ENCODE results near the gene ERCC6L. TPM values are rescaled to one million over a fixed set of nuclear protein-coding genes. Genes with fewer than 3 reads are reported as not detected.

Gene ERCC6L
- total and polyA plus RNA-seq, 7 experiments from 2014 or later = 0.11 to 6.6 (median 0.22) TPM

GRCh38 chrX:72253686-72254085, 14.9 kb upstream of the ERCC6L start:
- Histone ChIP-seq H3K4me1 (ENCODE audit: control insufficient read depth in 2 of 2, insufficient read depth in 2 of 2, low read length in 2 of 2) (no peaks in the 10 kb centered on the region), H3K27ac (ENCODE audit: low read depth, low read length) (no peak overlapping the region), H3K4me3 (ENCODE audit: low read length) (no peak overlapping the region), H3K27me3 (ENCODE audit: control insufficient read depth in 2 of 2, insufficient read depth in 2 of 2, low read length in 2 of 2) (no peaks in the 10 kb centered on the region), H3K9me3 (ENCODE audit: control insufficient read depth in 2 of 3, low read length in 3 of 3) (no peaks in the 10 kb centered on the region), H3K36me3 (ENCODE audit: control insufficient read depth in 2 of 3, insufficient read depth in 3 of 3, low read length in 3 of 3) (no peaks in the 10 kb centered on the region)
- Mint-ChIP-seq H3K27ac (no peak overlapping the region), H3K9me3 (peaks cover 0 to 1% (median 0%) of the 10 kb centered on the region in 11 donors), H3K4me3 (no peak overlapping the region), H3K27me3 (peaks cover 16 to 32% (median 22%) of the 10 kb centered on the region in 5 donors), H3K4me1 (peaks cover 0 to 6% (median 0%) of the 10 kb centered on the region in 7 donors), H3K36me3 (peaks cover 0 to 27% (median 0%) of the 10 kb centered on the region in 5 donors)
- POLR2A ChIA-PET = no interaction called here
- DNase-seq = no peak
- CTCF ChIA-PET = no interaction called here
- no peak for ATAC-seq
- intact Hi-C loops (cut with micrococcal nuclease) = no loop called here

GRCh38 chrX:72247206-72247942, 8.5 kb upstream of the ERCC6L start:
- ATAC-seq (no peak), DNase-seq (no peak)
- Mint-ChIP-seq H3K9me3 (peaks cover 0 to 1% (median 0%) of the 10 kb centered on the region in 11 donors), H3K27ac (no peak overlapping the region), H3K4me1 (peaks cover 0 to 2% (median 0%) of the 10 kb centered on the region in 7 donors), H3K4me3 (no peak overlapping the region), H3K27me3 (peaks cover 0 to 5% (median 0%) of the 10 kb centered on the region in 5 donors), H3K36me3 (peaks cover 0 to 3% (median 0%) of the 10 kb centered on the region in 5 donors)
- no peaks in the 10 kb centered on the region for H3K9me3 ChIP-seq (ENCODE audit: control insufficient read depth in 2 of 3, low read length in 3 of 3)
- H3K36me3 ChIP-seq (ENCODE audit: control insufficient read depth in 2 of 3, insufficient read depth in 3 of 3, low read length in 3 of 3) = no peaks in the 10 kb centered on the region
- ChIA-PET CTCF (no interaction called here), POLR2A (no interaction called here)
- H3K27ac ChIP-seq (ENCODE audit: low read depth, low read length) = no peak overlapping the region
- no peak overlapping the region for H3K4me3 ChIP-seq (ENCODE audit: low read length)
- intact Hi-C loops (cut with micrococcal nuclease) = loop anchor here in 1 of 2 donors (10.0 kb wide), 1 partner anchor 1887 kb away; no protein-coding TSS in a partner anchor
- no peaks in the 10 kb centered on the region for H3K27me3 ChIP-seq (ENCODE audit: control insufficient read depth in 2 of 2, insufficient read depth in 2 of 2, low read length in 2 of 2)
- H3K4me1 ChIP-seq (ENCODE audit: control insufficient read depth in 2 of 2, insufficient read depth in 2 of 2, low read length in 2 of 2) = no peaks in the 10 kb centered on the region

GRCh38 chrX:72245461-72246089, 6.7 kb upstream of the ERCC6L start:
- Histone ChIP-seq H3K4me3 (ENCODE audit: low read length) (no peak overlapping the region), H3K27me3 (ENCODE audit: control insufficient read depth in 2 of 2, insufficient read depth in 2 of 2, low read length in 2 of 2) (no peaks in the 10 kb centered on the region), H3K27ac (ENCODE audit: low read depth, low read length) (no peak overlapping the region), H3K4me1 (ENCODE audit: control insufficient read depth in 2 of 2, insufficient read depth in 2 of 2, low read length in 2 of 2) (no peaks in the 10 kb centered on the region), H3K36me3 (ENCODE audit: control insufficient read depth in 2 of 3, insufficient read depth in 3 of 3, low read length in 3 of 3) (no peaks in the 10 kb centered on the region), H3K9me3 (ENCODE audit: control insufficient read depth in 2 of 3, low read length in 3 of 3) (no peaks in the 10 kb centered on the region)
- ATAC-seq (no peak), DNase-seq (peak in 6 of 9 donors; percentile 5 to 42 (median 18))
- intact Hi-C loops (cut with micrococcal nuclease) = loop anchor here (1.0 to 10.0 kb wide), 3 partner anchors 32 to 1889 kb away; partner anchors contain the start of gene RPS4X (in 1 of the 2)
- Mint-ChIP-seq H3K27ac (no peak overlapping the region), H3K4me1 (peaks cover 0 to 2% (median 0%) of the 10 kb centered on the region in 7 donors), H3K36me3 (no peaks in the 10 kb centered on the region), H3K27me3 (no peaks in the 10 kb centered on the region), H3K4me3 (no peak overlapping the region), H3K9me3 (peaks cover 0 to 1% (median 0%) of the 10 kb centered on the region in 11 donors)
- POLR2A ChIA-PET = no interaction called here
- CTCF ChIA-PET = no interaction called here

- no peaks in the 10 kb centered on the region for H3K27me3 ChIP-seq (ENCODE audit: control insufficient read depth in 2 of 2, insufficient read depth in 2 of 2, low read length in 2 of 2)
- POLR2A ChIA-PET = no interaction called here
- DNase-seq = no peak
Measured at GRCh38 chrX:72243472-72243871, 4.6 kb upstream of the ERCC6L start.

GRCh38 chrX:72240976-72241375, 2.1 kb upstream of the ERCC6L start:
- DNase-seq = no peak
- Histone ChIP-seq H3K4me3 (ENCODE audit: low read length) (no peak overlapping the region), H3K4me1 (ENCODE audit: control insufficient read depth in 2 of 2, insufficient read depth in 2 of 2, low read length in 2 of 2) (no peaks in the 10 kb centered on the region), H3K27ac (ENCODE audit: low read depth, low read length) (no peak overlapping the region), H3K27me3 (ENCODE audit: control insufficient read depth in 2 of 2, insufficient read depth in 2 of 2, low read length in 2 of 2) (no peaks in the 10 kb centered on the region), H3K36me3 (ENCODE audit: control insufficient read depth in 2 of 3, insufficient read depth in 3 of 3, low read length in 3 of 3) (no peaks in the 10 kb centered on the region), H3K9me3 (ENCODE audit: control insufficient read depth in 2 of 3, low read length in 3 of 3) (no peaks in the 10 kb centered on the region)
- CTCF ChIA-PET = no interaction called here
- H3K27me3 Mint-ChIP-seq = no peaks in the 10 kb centered on the region
- no peaks in the 10 kb centered on the region for H3K36me3 Mint-ChIP-seq
- H3K4me1 Mint-ChIP-seq = peaks cover 0 to 13% (median 0%) of the 10 kb centered on the region in 7 donors
- no peak overlapping the region for H3K4me3 Mint-ChIP-seq
- no peak for ATAC-seq
- intact Hi-C loops (cut with micrococcal nuclease) = loop anchor here in 1 of 2 donors (10.0 kb wide), 1 partner anchor 1894 kb away; no protein-coding TSS in a partner anchor
- H3K27ac Mint-ChIP-seq = no peak overlapping the region
- POLR2A ChIA-PET = interaction anchor here (1.4 kb wide), 1 partner anchor 36 kb away, joined by 3 read pairs; the partner anchor contains the start of gene RPS4X
- no peaks in the 10 kb centered on the region for H3K9me3 Mint-ChIP-seq

More at GRCh38 chrX:72243472-72243871, 4.6 kb upstream of the ERCC6L start:
- H3K27ac Mint-ChIP-seq = peak overlapping the region in 1 of 9 donors; percentile 18
- peaks cover 0 to 1% (median 0%) of the 10 kb centered on the region in 11 donors for H3K9me3 Mint-ChIP-seq
- no peak for ATAC-seq
- peaks cover 0 to 3% (median 0%) of the 10 kb centered on the region in 7 donors for H3K4me1 Mint-ChIP-seq
- CTCF ChIA-PET = interaction anchor here (0.6 kb wide), 1 partner anchor 87 kb away, joined by 4 read pairs; no protein-coding TSS in a partner anchor
- no peak overlapping the region for H3K4me3 Mint-ChIP-seq
- intact Hi-C loops (cut with micrococcal nuclease) = loop anchor here in 1 of 2 donors (10.0 kb wide), 1 partner anchor 1891 kb away; no protein-coding TSS in a partner anchor
- Histone ChIP-seq H3K27ac (ENCODE audit: low read depth, low read length) (no peak overlapping the region), H3K4me3 (ENCODE audit: low read length) (no peak overlapping the region), H3K36me3 (ENCODE audit: control insufficient read depth in 2 of 3, insufficient read depth in 3 of 3, low read length in 3 of 3) (no peaks in the 10 kb centered on the region), H3K9me3 (ENCODE audit: control insufficient read depth in 2 of 3, low read length in 3 of 3) (no peaks in the 10 kb centered on the region), H3K4me1 (ENCODE audit: control insufficient read depth in 2 of 2, insufficient read depth in 2 of 2, low read length in 2 of 2) (no peaks in the 10 kb centered on the region)
- H3K36me3 Mint-ChIP-seq = no peaks in the 10 kb centered on the region
- no peaks in the 10 kb centered on the region for H3K27me3 Mint-ChIP-seq

GRCh38 chrX:72238183-72238582, 644 bp downstream of the ERCC6L start:
- Mint-ChIP-seq H3K9me3 (peaks cover 0 to 4% (median 0%) of the 10 kb centered on the region in 11 donors), H3K27ac (peak overlapping the region in 2 of 9 donors; percentile 14 to 49), H3K36me3 (peaks cover 0 to 5% (median 0%) of the 10 kb centered on the region in 5 donors), H3K4me3 (peak overlapping the region; percentile 45 to 87 (median 76)), H3K27me3 (no peaks in the 10 kb centered on the region), H3K4me1 (peaks cover 0 to 15% (median 0%) of the 10 kb centered on the region in 7 donors)
- intact Hi-C loops (cut with micrococcal nuclease) = loop anchor here (2.0 to 5.0 kb wide), 5 partner anchors 39 to 334 kb away; partner anchors contain the start of genes PIN4 (in 2 of the 2), HDAC8 (in 1 of the 2) and RPS4X (in 1 of the 2)
- no peak for ATAC-seq
- no peaks in the 10 kb centered on the region for H3K4me1 ChIP-seq (ENCODE audit: control insufficient read depth in 2 of 2, insufficient read depth in 2 of 2, low read length in 2 of 2)
- no peaks in the 10 kb centered on the region for H3K36me3 ChIP-seq (ENCODE audit: control insufficient read depth in 2 of 3, insufficient read depth in 3 of 3, low read length in 3 of 3)
- no peaks in the 10 kb centered on the region for H3K9me3 ChIP-seq (ENCODE audit: control insufficient read depth in 2 of 3, low read length in 3 of 3)
- H3K27ac ChIP-seq (ENCODE audit: low read depth, low read length) = no peak overlapping the region
- ChIA-PET CTCF (interaction anchor here (1.0 kb wide), 1 partner anchor 39 kb away, joined by 3 read pairs; the partner anchor contains the start of gene RPS4X), POLR2A (interaction anchor here (0.5 to 1.4 kb wide), 3 partner anchors 39 to 872 kb away, joined by 3 to 9 read pairs (median 3); partner anchors contain the start of genes RPS4X and TAF1)
- DNase-seq = no peak
- H3K4me3 ChIP-seq (ENCODE audit: low read length) = peak overlapping the region; percentile 62
- H3K27me3 ChIP-seq (ENCODE audit: control insufficient read depth in 2 of 2, insufficient read depth in 2 of 2, low read length in 2 of 2) = no peaks in the 10 kb centered on the region

Measured in naive thymus-derived CD4-positive, alpha-beta T cell (primary cell).